ENCODE data around the gene HOMER1. TPM values are rescaled to one million over a fixed set of nuclear protein-coding genes. Genes with fewer than 3 reads are reported as not detected.

The HOMER1 gene
- total RNA-seq, 1 donor from 2014 or later: 16.7 TPM

DNA sequence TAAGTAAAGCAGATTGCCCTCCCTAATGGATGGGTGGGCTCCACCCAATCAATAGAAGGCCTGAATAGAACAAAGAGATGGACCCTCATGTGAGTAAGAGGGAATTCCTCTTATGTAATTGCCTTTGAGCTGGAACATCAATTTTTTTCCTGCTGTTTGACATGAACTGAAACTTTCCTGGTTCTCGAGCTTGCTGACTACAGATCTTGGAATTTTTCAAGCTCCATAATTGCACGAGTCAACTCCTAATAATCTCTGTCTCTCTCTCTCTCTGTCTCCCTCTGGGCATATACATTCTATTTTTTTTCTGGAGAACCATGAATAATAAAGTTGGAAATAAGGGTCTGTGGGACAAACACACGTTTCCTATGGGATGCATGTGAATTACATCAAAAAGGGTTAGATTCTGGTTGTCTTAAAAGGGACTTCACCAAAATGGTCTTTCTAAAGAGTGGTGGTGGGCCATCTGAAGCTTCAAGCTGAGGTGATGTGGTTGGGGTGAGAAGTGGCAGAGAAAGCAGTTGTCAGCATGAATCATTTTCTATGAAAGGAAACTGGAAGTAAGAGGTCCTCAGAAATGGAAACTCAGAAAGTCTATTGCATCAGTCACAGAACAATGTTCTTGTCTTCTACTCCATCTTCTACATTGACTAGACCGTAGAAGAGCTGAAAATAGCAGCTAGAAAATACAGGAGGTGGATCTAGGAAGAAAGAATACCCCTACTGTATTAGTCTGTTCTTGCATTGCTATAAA lies 47.0 kb upstream of the HOMER1 start:
- H3K27ac Mint-ChIP-seq (ENCODE audit: unreplicated experiment): no peak overlapping the region
- no peaks in the 10 kb centered on the region for H3K36me3 Mint-ChIP-seq (ENCODE audit: low read depth, unreplicated experiment)
- no peak for DNase-seq (ENCODE audit: low spot score)
- H3K4me3 Mint-ChIP-seq (ENCODE audit: unreplicated experiment): no peak overlapping the region
- H3K4me1 Mint-ChIP-seq (ENCODE audit: unreplicated experiment): no peaks in the 10 kb centered on the region
- TF ChIP-seq, protein P1, sequence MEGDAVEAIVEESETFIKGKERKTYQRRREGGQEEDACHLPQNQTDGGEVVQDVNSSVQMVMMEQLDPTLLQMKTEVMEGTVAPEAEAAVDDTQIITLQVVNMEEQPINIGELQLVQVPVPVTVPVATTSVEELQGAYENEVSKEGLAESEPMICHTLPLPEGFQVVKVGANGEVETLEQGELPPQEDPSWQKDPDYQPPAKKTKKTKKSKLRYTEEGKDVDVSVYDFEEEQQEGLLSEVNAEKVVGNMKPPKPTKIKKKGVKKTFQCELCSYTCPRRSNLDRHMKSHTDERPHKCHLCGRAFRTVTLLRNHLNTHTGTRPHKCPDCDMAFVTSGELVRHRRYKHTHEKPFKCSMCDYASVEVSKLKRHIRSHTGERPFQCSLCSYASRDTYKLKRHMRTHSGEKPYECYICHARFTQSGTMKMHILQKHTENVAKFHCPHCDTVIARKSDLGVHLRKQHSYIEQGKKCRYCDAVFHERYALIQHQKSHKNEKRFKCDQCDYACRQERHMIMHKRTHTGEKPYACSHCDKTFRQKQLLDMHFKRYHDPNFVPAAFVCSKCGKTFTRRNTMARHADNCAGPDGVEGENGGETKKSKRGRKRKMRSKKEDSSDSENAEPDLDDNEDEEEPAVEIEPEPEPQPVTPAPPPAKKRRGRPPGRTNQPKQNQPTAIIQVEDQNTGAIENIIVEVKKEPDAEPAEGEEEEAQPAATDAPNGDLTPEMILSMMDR (IDR thresholded peaks at IDR 0.05; ENCODE audit: unreplicated experiment): no peak
- H3K27me3 Mint-ChIP-seq (ENCODE audit: unreplicated experiment): no peaks in the 10 kb centered on the region
- H3K9me3 Mint-ChIP-seq (ENCODE audit: unreplicated experiment): no peaks in the 10 kb centered on the region

DNA sequence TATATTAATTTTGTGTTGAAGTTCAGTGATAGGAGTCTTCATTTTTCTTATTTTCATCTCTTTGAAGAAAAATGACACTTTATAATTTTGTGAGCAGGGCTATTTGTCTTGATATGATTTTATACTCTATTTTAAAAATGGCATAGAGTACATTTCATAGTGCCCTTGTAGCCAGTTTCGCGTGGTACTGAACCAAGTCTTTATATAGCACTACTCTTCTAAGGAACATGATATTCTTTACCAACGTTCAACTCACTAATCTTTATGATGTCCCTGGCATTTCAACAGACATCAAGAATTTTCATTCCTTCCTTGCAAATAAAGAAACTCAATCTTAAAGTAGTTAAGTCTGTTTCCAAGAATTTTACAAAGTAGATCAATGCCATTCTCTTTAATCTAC lies 41.5 kb upstream of the HOMER1 start:
- Mint-ChIP-seq H3K4me3 (ENCODE audit: unreplicated experiment) (no peak overlapping the region), H3K27ac (ENCODE audit: unreplicated experiment) (no peak overlapping the region), H3K27me3 (ENCODE audit: unreplicated experiment) (no peaks in the 10 kb centered on the region), H3K4me1 (ENCODE audit: unreplicated experiment) (peaks cover 6% of the 10 kb centered on the region), H3K36me3 (ENCODE audit: low read depth, unreplicated experiment) (no peaks in the 10 kb centered on the region), H3K9me3 (ENCODE audit: unreplicated experiment) (no peaks in the 10 kb centered on the region)
- TF ChIP-seq, protein P1 (IDR thresholded peaks at IDR 0.05; ENCODE audit: unreplicated experiment): no peak
- DNase-seq (ENCODE audit: low spot score): no peak

DNA sequence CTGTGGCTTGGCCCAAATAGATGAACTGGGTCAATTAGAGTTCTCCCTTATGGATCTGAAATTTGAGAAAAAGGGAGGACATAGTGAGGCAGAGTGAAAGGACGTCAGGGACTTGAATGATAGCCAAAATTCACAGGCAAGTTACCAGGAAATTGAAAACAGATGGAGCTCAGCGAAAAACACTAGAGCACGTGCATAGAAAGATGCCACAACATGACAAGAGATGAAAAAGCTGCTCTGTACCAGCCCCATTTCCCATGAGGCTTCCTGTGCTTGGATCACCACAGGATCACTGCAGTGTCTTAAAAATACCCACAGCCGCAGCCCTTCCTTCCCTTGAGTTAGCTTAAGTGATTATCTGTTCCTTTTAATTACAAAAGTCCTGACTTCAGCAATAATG lies 39.0 kb upstream of the HOMER1 start:
- Mint-ChIP-seq H3K9me3 (ENCODE audit: unreplicated experiment) (no peaks in the 10 kb centered on the region), H3K27ac (ENCODE audit: unreplicated experiment) (no peak overlapping the region)

DNA sequence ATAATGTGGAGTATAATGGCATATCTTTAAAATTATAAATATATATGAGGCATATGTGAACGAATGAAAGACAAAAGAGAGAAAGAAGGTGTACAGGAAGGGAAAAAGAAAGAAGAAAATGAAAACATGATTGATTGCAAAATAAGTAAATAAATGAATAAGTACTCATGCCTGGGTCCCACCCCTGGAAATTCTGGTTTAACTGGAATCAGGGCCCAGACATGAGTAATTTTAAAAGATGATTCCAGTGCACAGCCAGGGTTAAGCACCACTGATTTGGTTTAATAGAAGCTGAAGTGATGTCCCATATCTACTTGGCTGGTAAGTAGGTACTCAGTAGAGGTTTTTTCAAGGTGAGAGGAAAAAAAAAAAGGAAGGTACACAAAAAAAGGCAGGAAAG lies 34.0 kb upstream of the HOMER1 start:
- Mint-ChIP-seq H3K27ac (ENCODE audit: unreplicated experiment) (no peak overlapping the region), H3K9me3 (ENCODE audit: unreplicated experiment) (no peaks in the 10 kb centered on the region), H3K27me3 (ENCODE audit: unreplicated experiment) (no peaks in the 10 kb centered on the region), H3K4me1 (ENCODE audit: unreplicated experiment) (peaks cover 11% of the 10 kb centered on the region), H3K36me3 (ENCODE audit: low read depth, unreplicated experiment) (no peaks in the 10 kb centered on the region), H3K4me3 (ENCODE audit: unreplicated experiment) (no peak overlapping the region)
- TF ChIP-seq, protein P1 (IDR thresholded peaks at IDR 0.05; ENCODE audit: unreplicated experiment): no peak
- DNase-seq (ENCODE audit: low spot score): no peak

More for the DNA sequence above, 39.0 kb upstream of the HOMER1 start:
- Mint-ChIP-seq H3K4me3 (ENCODE audit: unreplicated experiment) (no peak overlapping the region), H3K27me3 (ENCODE audit: unreplicated experiment) (no peaks in the 10 kb centered on the region), H3K36me3 (ENCODE audit: low read depth, unreplicated experiment) (no peaks in the 10 kb centered on the region), H3K4me1 (ENCODE audit: unreplicated experiment) (peaks cover 6% of the 10 kb centered on the region)
- TF ChIP-seq, protein P1 (IDR thresholded peaks at IDR 0.05; ENCODE audit: unreplicated experiment): no peak
- no peak for DNase-seq (ENCODE audit: low spot score)

DNA sequence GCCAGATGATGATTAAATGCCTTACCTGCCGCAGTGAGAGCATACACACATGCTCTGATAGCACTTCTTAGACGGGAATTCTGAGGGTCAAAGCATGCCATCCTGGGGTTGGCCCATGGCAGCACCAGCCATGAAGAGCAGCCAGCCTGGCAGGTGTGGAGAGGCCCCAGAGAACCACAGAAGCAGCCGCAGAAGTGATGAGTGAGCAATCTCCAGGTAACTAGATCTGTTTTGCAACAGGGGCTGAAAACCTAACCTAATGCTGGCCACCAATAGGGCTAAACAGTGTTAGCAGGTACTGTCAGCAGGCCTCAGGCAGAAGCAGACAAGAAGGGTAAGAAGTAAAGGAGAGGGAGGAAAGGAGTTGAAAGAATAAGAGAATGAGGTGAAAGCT lies 33.5 kb upstream of the HOMER1 start:
- Mint-ChIP-seq H3K9me3 (ENCODE audit: unreplicated experiment) (no peaks in the 10 kb centered on the region), H3K36me3 (ENCODE audit: low read depth, unreplicated experiment) (no peaks in the 10 kb centered on the region), H3K4me3 (ENCODE audit: unreplicated experiment) (no peak overlapping the region), H3K27me3 (ENCODE audit: unreplicated experiment) (no peaks in the 10 kb centered on the region), H3K27ac (ENCODE audit: unreplicated experiment) (no peak overlapping the region), H3K4me1 (ENCODE audit: unreplicated experiment) (peaks cover 7% of the 10 kb centered on the region)
- no peak for DNase-seq (ENCODE audit: low spot score)
- TF ChIP-seq, protein P1 (IDR thresholded peaks at IDR 0.05; ENCODE audit: unreplicated experiment): no peak

Measured in endothelial cell (in vitro differentiated cells).